Measurements from ENCODE around the gene CTNND2. TPM values are rescaled to one million over a fixed set of nuclear protein-coding genes. Genes with fewer than 3 reads are reported as not detected.

CTNND2 gene
- total and polyA plus RNA-seq, 3 donors from 2014 or later = 9.1 to 17.2 (median 11.3) TPM

GRCh38 chr5:11596657-11597071 is 307.6 kb downstream of the CTNND2 start:
- Histone ChIP-seq H3K27me3 (no peaks in the 10 kb centered on the region), H3K36me3 (ENCODE audit: low read depth, missing control alignments) (no peaks in the 10 kb centered on the region), H3K4me3 (no peak overlapping the region), H3K27ac (no peak overlapping the region), H3K9me3 (no peaks in the 10 kb centered on the region), H3K4me1 (no peaks in the 10 kb centered on the region)
- intact Hi-C loops (cut with DNase I; ENCODE audit: low total_unique reads) = no loop called here
- DNase-seq = no peak
- no peak for TF ChIP-seq POLR2A (IDR thresholded peaks at IDR 0.05)
- TF ChIP-seq, protein P1, sequence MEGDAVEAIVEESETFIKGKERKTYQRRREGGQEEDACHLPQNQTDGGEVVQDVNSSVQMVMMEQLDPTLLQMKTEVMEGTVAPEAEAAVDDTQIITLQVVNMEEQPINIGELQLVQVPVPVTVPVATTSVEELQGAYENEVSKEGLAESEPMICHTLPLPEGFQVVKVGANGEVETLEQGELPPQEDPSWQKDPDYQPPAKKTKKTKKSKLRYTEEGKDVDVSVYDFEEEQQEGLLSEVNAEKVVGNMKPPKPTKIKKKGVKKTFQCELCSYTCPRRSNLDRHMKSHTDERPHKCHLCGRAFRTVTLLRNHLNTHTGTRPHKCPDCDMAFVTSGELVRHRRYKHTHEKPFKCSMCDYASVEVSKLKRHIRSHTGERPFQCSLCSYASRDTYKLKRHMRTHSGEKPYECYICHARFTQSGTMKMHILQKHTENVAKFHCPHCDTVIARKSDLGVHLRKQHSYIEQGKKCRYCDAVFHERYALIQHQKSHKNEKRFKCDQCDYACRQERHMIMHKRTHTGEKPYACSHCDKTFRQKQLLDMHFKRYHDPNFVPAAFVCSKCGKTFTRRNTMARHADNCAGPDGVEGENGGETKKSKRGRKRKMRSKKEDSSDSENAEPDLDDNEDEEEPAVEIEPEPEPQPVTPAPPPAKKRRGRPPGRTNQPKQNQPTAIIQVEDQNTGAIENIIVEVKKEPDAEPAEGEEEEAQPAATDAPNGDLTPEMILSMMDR (IDR thresholded peaks at IDR 0.05) = no peak
- WGBS, 2 donors = 83 to 90% methylated on average over 5 of the region's 5 CpGs

- no peak for TF ChIP-seq POLR2A (IDR thresholded peaks at IDR 0.05)
- TF ChIP-seq, protein P1 (IDR thresholded peaks at IDR 0.05) = no peak
- no peak overlapping the region for H3K4me3 ChIP-seq
- H3K27ac ChIP-seq = no peak overlapping the region
- H3K9me3 ChIP-seq = no peaks in the 10 kb centered on the region
- no peaks in the 10 kb centered on the region for H3K36me3 ChIP-seq (ENCODE audit: low read depth, missing control alignments)
- no peaks in the 10 kb centered on the region for H3K4me1 ChIP-seq
- H3K27me3 ChIP-seq = no peaks in the 10 kb centered on the region
- intact Hi-C loops (cut with DNase I; ENCODE audit: low total_unique reads) = no loop called here
- no peak for DNase-seq
- 28 to 55% methylated on average over 1 of the region's 1 CpG for WGBS, 2 donors
Measured at GRCh38 chr5:11596185-11596584, 308.1 kb downstream of the CTNND2 start.

DNA sequence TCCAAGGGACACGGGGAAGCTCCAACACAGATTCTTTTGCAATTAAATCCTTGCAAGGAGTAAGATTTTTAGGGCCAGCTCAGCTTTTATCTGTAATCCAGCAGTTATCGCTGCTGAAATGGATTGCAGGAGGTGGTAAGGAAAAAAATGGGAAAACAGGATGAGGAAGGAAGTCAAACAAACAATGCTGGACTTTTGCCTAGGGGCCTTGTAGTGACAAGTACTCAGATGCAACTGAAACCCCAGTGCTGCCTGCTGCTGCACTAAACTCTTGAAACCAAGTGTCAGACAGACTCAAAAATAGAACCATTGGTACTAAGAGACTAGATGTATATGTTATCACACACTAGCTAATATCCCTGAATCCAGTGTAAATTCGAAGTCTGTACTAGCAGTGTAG is 309.2 kb downstream of the CTNND2 start:
- Histone ChIP-seq H3K27me3 (no peaks in the 10 kb centered on the region), H3K4me1 (no peaks in the 10 kb centered on the region), H3K9me3 (no peaks in the 10 kb centered on the region), H3K4me3 (no peak overlapping the region), H3K27ac (no peak overlapping the region), H3K36me3 (ENCODE audit: low read depth, missing control alignments) (no peaks in the 10 kb centered on the region)
- no peak for DNase-seq
- 42 to 50% methylated on average over 3 of the region's 3 CpGs for WGBS, 2 donors
- TF ChIP-seq, protein P1 (IDR thresholded peaks at IDR 0.05) = no peak
- TF ChIP-seq POLR2A (IDR thresholded peaks at IDR 0.05) = no peak
- intact Hi-C loops (cut with DNase I; ENCODE audit: low total_unique reads) = no loop called here

GRCh38 chr5:11594021-11594420 is 310.2 kb downstream of the CTNND2 start:
- H3K4me3 ChIP-seq = no peak overlapping the region

DNA sequence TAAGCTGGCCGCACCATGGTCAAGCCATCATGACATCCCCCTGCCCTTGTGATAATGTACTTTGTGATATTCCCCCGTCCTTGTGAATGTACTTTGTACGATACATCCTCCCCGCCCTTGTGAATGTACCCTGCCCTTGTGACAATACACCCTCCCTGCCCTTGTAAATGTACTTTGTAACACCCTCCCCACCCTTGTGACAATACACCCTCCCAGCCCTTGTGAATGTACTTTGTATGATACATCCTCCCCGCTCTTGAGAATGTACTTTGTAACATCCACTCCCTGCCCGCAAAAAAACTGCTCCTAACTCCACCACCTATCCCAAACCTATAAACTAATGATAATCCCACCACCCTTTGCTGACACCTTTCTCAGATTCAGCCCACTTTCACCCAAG is 313.8 kb downstream of the CTNND2 start:
- 91 to 92% methylated on average over 6 of the region's 6 CpGs for WGBS, 2 donors
- Histone ChIP-seq H3K4me3 (no peak overlapping the region), H3K9me3 (no peaks in the 10 kb centered on the region), H3K36me3 (ENCODE audit: low read depth, missing control alignments) (no peaks in the 10 kb centered on the region), H3K27me3 (no peaks in the 10 kb centered on the region), H3K4me1 (no peaks in the 10 kb centered on the region), H3K27ac (no peak overlapping the region)
- TF ChIP-seq, protein P1 (IDR thresholded peaks at IDR 0.05) = no peak
- TF ChIP-seq POLR2A (IDR thresholded peaks at IDR 0.05) = no peak
- intact Hi-C loops (cut with DNase I; ENCODE audit: low total_unique reads) = no loop called here
- DNase-seq = no peak

More at GRCh38 chr5:11594021-11594420, 310.2 kb downstream of the CTNND2 start:
- no peaks in the 10 kb centered on the region for H3K36me3 ChIP-seq (ENCODE audit: low read depth, missing control alignments)
- no peaks in the 10 kb centered on the region for H3K9me3 ChIP-seq
- no peaks in the 10 kb centered on the region for H3K4me1 ChIP-seq
- no peak for DNase-seq
- 84 to 86% methylated on average over 2 of the region's 2 CpGs for WGBS, 2 donors
- no peaks in the 10 kb centered on the region for H3K27me3 ChIP-seq
- H3K27ac ChIP-seq = no peak overlapping the region
- intact Hi-C loops (cut with DNase I; ENCODE audit: low total_unique reads) = no loop called here
- TF ChIP-seq, protein P1 (IDR thresholded peaks at IDR 0.05) = no peak
- no peak for TF ChIP-seq POLR2A (IDR thresholded peaks at IDR 0.05)
